ENCODE data around the gene TIE1.

Gene TIE1

DNA sequence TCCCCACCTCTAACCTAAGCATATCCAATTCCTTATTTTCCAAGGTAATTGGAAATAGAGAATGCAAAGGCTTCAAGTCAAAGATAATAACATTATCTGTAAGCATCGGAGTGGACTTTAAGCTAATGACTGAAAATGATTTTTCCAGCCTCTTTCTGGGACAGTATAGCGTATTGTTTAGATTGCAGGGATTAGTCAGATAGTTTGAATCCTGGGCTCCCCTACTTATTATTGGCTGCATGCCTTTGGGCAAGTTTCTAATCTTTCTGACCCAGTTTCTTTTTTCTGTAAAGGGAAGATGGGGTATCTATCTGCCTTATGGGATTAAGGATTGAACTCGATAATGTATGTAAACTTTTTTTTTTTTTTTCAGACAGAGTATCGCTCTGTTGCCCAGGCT lies 56.5 kb downstream of the TIE1 start:
- H3K27ac ChIP-seq (ENCODE audit: low read depth, low read length, severe bottlenecking), result no peak overlapping the region
- no peak overlapping the region for H3K4me3 ChIP-seq (ENCODE audit: extremely low read depth, insufficient read depth, low read length, poor library complexity, severe bottlenecking)
- peaks cover 30% of the 10 kb centered on the region for H3K36me3 ChIP-seq (ENCODE audit: control insufficient read depth, insufficient read depth, low read length)
- WGBS, 2 experiments (ENCODE audit: insufficient coverage in 2 of 2), result 100% methylated on average over 1 to 3 of the region's 4 CpGs
- H3K9me3 ChIP-seq (ENCODE audit: control insufficient read depth, low read length), result no peaks in the 10 kb centered on the region
- peaks cover 21% of the 10 kb centered on the region for H3K4me1 ChIP-seq (ENCODE audit: control insufficient read depth, insufficient read depth, low read length, poor library complexity, severe bottlenecking)

DNA sequence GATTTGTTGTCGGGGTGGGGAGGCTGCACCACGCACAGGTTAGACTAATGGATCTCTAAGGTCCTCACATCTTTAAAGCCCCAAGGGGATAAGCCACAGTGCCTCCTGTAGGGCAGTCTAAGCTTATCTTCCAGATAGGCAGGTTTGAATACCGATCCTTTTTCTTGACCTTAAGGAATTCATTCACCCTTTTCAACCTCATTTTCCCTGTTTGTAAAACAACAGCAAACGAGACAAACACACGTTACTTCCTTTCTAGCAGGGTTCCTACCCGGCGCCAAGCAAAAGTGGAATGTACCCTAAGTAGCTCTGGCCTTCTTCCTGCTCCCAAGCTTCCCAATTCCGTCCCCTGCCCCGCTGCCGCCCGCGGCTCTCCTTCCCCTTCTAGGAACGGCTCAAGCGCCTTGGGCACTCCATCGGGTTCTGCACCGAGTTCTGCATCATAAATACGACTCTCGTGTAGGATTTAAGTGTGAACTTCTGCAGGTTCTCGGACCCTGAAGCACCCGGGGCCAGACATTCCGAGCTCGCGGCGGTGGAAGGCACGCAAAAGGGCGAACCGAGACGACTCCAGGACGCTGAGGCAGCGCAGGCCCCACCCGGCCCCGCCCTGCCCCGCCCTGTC lies 57.5 kb downstream of the TIE1 start:
- WGBS, 2 experiments (ENCODE audit: insufficient coverage in 2 of 2), result 1 to 3% methylated on average over 22 to 25 of the region's 33 CpGs
- H3K27ac ChIP-seq (ENCODE audit: low read depth, low read length, severe bottlenecking), result peak overlapping the region; percentile 96

DNA sequence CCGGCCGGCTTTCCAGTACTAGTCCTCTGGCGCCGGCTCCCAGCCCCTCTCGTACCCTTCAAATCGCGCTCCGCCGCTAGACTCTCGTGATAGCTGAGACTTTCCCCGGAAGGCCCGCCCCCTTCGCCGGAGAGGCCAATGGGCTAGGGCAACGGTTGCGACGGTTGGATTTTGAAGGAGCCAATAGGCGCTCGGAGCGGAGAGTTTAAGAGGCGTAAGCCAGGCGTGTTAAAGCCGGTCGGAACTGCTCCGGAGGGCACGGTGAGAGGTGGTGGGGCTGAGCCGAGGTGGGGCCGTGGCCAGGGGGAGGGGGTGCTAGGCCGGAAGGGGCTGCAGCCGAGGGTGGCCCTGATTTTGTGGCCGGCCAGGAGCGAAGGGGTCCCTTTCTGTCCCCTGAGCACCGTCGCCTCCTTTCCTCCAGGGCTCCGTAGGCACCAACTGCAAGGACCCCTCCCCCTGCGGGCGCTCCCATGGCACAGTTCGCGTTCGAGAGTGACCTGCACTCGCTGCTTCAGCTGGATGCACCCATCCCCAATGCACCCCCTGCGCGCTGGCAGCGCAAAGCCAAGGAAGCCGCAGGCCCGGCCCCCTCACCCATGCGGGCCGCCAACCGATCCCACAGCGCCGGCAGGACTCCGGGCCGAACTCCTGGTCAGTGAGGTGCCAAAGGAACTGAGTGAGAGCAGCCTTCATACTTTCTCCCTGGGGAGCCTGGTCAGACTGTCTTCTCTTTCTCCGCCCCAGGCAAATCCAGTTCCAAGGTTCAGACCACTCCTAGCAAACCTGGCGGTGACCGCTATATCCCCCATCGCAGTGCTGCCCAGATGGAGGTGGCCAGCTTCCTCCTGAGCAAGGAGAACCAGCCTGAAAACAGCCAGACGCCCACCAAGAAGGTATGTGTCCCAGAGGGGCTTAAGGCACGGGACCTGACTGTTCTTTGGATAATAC lies 58.2 kb downstream of the TIE1 start, which contains the start of gene CDC20:
TSS of gene CDC20 (plus strand) at position 236 of the 948 bp plus-strand sequence. CDS start at position 471, 235 bp downstream.
- H3K27ac ChIP-seq (ENCODE audit: low read depth, low read length, severe bottlenecking), result peak within 1 kb of the TSS; percentile 96
- peak within 1 kb of the TSS; percentile 75 for H3K4me3 ChIP-seq (ENCODE audit: extremely low read depth, insufficient read depth, low read length, poor library complexity, severe bottlenecking)
- H3K36me3 ChIP-seq (ENCODE audit: control insufficient read depth, insufficient read depth, low read length), result peaks cover 48% of the 10 kb centered on the region
- peaks cover 22% of the 10 kb centered on the region for H3K4me1 ChIP-seq (ENCODE audit: control insufficient read depth, insufficient read depth, low read length, poor library complexity, severe bottlenecking)
- 0 to 1% methylated on average over 33 to 50 of the region's 59 CpGs for WGBS, 2 experiments (ENCODE audit: insufficient coverage in 2 of 2)
- no peaks in the 10 kb centered on the region for H3K9me3 ChIP-seq (ENCODE audit: control insufficient read depth, low read length)

More for the DNA sequence above, 57.5 kb downstream of the TIE1 start:
- Histone ChIP-seq H3K9me3 (ENCODE audit: control insufficient read depth, low read length) (no peaks in the 10 kb centered on the region), H3K4me1 (ENCODE audit: control insufficient read depth, insufficient read depth, low read length, poor library complexity, severe bottlenecking) (peaks cover 22% of the 10 kb centered on the region), H3K4me3 (ENCODE audit: extremely low read depth, insufficient read depth, low read length, poor library complexity, severe bottlenecking) (peak overlapping the region; percentile 75), H3K36me3 (ENCODE audit: control insufficient read depth, insufficient read depth, low read length) (peaks cover 40% of the 10 kb centered on the region)

DNA sequence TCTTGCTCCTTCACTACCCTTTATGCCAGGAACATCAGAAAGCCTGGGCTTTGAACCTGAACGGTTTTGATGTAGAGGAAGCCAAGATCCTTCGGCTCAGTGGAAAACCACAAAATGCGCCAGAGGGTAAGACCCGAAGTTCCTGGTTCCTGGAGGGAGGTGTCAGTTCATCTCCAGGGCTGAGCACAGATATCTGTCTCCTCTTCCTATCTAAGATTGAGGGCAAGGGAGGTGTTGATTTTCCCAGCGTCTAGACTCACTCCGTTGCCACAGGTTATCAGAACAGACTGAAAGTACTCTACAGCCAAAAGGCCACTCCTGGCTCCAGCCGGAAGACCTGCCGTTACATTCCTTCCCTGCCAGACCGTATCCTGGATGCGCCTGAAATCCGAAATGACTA lies 58.9 kb downstream of the TIE1 start:
- WGBS, 2 experiments (ENCODE audit: insufficient coverage in 2 of 2), result 49 to 58% methylated on average over 8 to 11 of the region's 11 CpGs

DNA sequence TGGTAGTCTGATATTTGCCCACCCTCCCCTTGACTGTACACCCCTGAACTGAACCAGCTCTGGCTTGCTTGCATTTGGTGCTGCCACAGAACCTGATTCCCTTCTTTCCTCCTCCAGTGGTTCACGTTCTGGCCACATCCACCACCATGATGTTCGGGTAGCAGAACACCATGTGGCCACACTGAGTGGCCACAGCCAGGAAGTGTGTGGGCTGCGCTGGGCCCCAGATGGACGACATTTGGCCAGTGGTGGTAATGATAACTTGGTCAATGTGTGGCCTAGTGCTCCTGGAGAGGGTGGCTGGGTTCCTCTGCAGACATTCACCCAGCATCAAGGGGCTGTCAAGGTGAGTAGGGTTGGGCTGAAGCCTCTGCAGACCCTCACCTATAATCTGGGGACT lies 59.8 kb downstream of the TIE1 start:
- H3K4me3 ChIP-seq (ENCODE audit: extremely low read depth, insufficient read depth, low read length, poor library complexity, severe bottlenecking), result peak overlapping the region; percentile 75
- 100% methylated on average over 2 of the region's 4 CpGs; no CpG with 5 or more reads in 1 of the 2 experiments for whole genome bisulfite sequencing, 2 experiments (ENCODE audit: insufficient coverage in 2 of 2)
- H3K36me3 ChIP-seq (ENCODE audit: control insufficient read depth, insufficient read depth, low read length), result peaks cover 63% of the 10 kb centered on the region

More for the DNA sequence above, 58.9 kb downstream of the TIE1 start:
- peaks cover 55% of the 10 kb centered on the region for H3K36me3 ChIP-seq (ENCODE audit: control insufficient read depth, insufficient read depth, low read length)
- H3K4me1 ChIP-seq (ENCODE audit: control insufficient read depth, insufficient read depth, low read length, poor library complexity, severe bottlenecking), result peaks cover 23% of the 10 kb centered on the region
- H3K4me3 ChIP-seq (ENCODE audit: extremely low read depth, insufficient read depth, low read length, poor library complexity, severe bottlenecking), result peak overlapping the region; percentile 75
- H3K9me3 ChIP-seq (ENCODE audit: control insufficient read depth, low read length), result no peaks in the 10 kb centered on the region
- H3K27ac ChIP-seq (ENCODE audit: low read depth, low read length, severe bottlenecking), result peak overlapping the region; percentile 81

GRCh38 chr1:43363283-43363934 lies 62.6 kb downstream of the TIE1 start:
- Histone ChIP-seq H3K4me3 (ENCODE audit: extremely low read depth, insufficient read depth, low read length, poor library complexity, severe bottlenecking) (no peak overlapping the region), H3K27ac (ENCODE audit: low read depth, low read length, severe bottlenecking) (peak overlapping the region; percentile 19), H3K36me3 (ENCODE audit: control insufficient read depth, insufficient read depth, low read length) (peaks cover 63% of the 10 kb centered on the region), H3K4me1 (ENCODE audit: control insufficient read depth, insufficient read depth, low read length, poor library complexity, severe bottlenecking) (peaks cover 38% of the 10 kb centered on the region), H3K9me3 (ENCODE audit: control insufficient read depth, low read length) (no peaks in the 10 kb centered on the region)
- WGBS, 2 experiments (ENCODE audit: insufficient coverage in 2 of 2), result 91 to 97% methylated on average over 5 to 8 of the region's 9 CpGs

More for the DNA sequence above, 59.8 kb downstream of the TIE1 start:
- Histone ChIP-seq H3K4me1 (ENCODE audit: control insufficient read depth, insufficient read depth, low read length, poor library complexity, severe bottlenecking) (peaks cover 25% of the 10 kb centered on the region), H3K27ac (ENCODE audit: low read depth, low read length, severe bottlenecking) (no peak overlapping the region), H3K9me3 (ENCODE audit: control insufficient read depth, low read length) (no peaks in the 10 kb centered on the region)

DNA sequence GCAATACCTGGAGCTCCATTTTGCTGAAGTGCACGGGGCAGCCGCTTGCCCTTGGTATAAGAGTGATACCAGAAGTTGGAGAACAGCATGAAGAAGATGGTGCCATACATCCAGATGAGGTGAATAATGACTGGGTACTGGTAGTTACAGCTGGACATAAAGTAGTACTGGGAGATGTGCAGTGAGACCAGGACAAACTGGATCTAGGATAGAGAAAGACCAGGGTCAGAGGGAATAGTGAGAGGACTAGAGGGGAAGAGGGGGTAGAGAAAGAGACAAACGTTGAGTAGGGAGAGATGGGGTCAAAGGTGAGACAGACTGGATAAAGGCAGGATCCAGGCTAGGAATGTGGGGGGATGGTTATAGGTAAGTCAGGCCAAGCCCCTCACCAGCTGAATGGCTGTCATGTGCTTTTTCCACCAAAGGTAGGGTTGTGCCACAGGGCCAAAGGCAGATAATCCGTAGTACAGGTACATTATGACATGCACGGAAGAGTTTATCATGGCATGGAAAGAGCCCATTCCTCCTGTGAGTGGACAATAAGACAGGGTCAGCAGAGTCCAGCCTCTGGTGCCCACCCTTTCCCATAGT lies 63.2 kb downstream of the TIE1 start:
- Histone ChIP-seq H3K4me3 (ENCODE audit: extremely low read depth, insufficient read depth, low read length, poor library complexity, severe bottlenecking) (no peak overlapping the region), H3K27ac (ENCODE audit: low read depth, low read length, severe bottlenecking) (no peak overlapping the region), H3K36me3 (ENCODE audit: control insufficient read depth, insufficient read depth, low read length) (peaks cover 63% of the 10 kb centered on the region), H3K4me1 (ENCODE audit: control insufficient read depth, insufficient read depth, low read length, poor library complexity, severe bottlenecking) (peaks cover 43% of the 10 kb centered on the region), H3K9me3 (ENCODE audit: control insufficient read depth, low read length) (no peaks in the 10 kb centered on the region)
- WGBS, 2 experiments (ENCODE audit: insufficient coverage in 2 of 2), result 89 to 94% methylated on average over 5 of the region's 5 CpGs

DNA sequence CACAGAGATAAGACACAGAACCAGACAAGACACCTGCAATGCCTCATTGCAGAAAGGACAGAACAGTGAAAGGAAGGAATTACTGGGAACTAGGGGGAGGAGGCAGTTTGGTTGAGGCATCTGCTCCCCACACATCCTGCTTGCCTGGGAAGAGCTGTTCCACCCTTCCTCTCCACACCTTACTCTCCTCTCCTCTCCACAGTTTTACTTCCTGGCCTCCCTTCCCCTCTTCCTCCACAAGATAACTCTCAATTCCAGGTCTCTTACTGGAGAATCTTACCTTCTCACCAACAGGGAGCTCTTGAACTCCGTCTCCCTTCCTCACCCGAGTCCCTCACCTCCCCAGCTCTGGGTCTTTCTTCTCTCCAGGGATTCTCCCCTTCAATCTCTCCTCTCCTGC lies 64.9 kb downstream of the TIE1 start:
- no peak overlapping the region for H3K27ac ChIP-seq (ENCODE audit: low read depth, low read length, severe bottlenecking)
- WGBS, 2 experiments (ENCODE audit: insufficient coverage in 2 of 2), result 94 to 100% methylated on average over 1 to 2 of the region's 2 CpGs
- H3K4me3 ChIP-seq (ENCODE audit: extremely low read depth, insufficient read depth, low read length, poor library complexity, severe bottlenecking), result no peak overlapping the region
- H3K9me3 ChIP-seq (ENCODE audit: control insufficient read depth, low read length), result no peaks in the 10 kb centered on the region
- H3K36me3 ChIP-seq (ENCODE audit: control insufficient read depth, insufficient read depth, low read length), result peaks cover 48% of the 10 kb centered on the region
- H3K4me1 ChIP-seq (ENCODE audit: control insufficient read depth, insufficient read depth, low read length, poor library complexity, severe bottlenecking), result peaks cover 36% of the 10 kb centered on the region

GRCh38 chr1:43366179-43366578 lies 65.4 kb downstream of the TIE1 start:
- 51 to 72% methylated on average over 2 to 5 of the region's 11 CpGs for WGBS, 2 experiments (ENCODE audit: insufficient coverage in 2 of 2)
- no peaks in the 10 kb centered on the region for H3K9me3 ChIP-seq (ENCODE audit: control insufficient read depth, low read length)
- no peak overlapping the region for H3K27ac ChIP-seq (ENCODE audit: low read depth, low read length, severe bottlenecking)
- peaks cover 31% of the 10 kb centered on the region for H3K4me1 ChIP-seq (ENCODE audit: control insufficient read depth, insufficient read depth, low read length, poor library complexity, severe bottlenecking)
- peak overlapping the region; percentile 62 for H3K4me3 ChIP-seq (ENCODE audit: extremely low read depth, insufficient read depth, low read length, poor library complexity, severe bottlenecking)
- H3K36me3 ChIP-seq (ENCODE audit: control insufficient read depth, insufficient read depth, low read length), result peaks cover 43% of the 10 kb centered on the region

GRCh38 chr1:43366601-43367025 lies 65.8 kb downstream of the TIE1 start:
- 18 to 20% methylated on average over 2 to 3 of the region's 5 CpGs for WGBS, 2 experiments (ENCODE audit: insufficient coverage in 2 of 2)
- Histone ChIP-seq H3K27ac (ENCODE audit: low read depth, low read length, severe bottlenecking) (no peak overlapping the region), H3K9me3 (ENCODE audit: control insufficient read depth, low read length) (no peaks in the 10 kb centered on the region), H3K4me3 (ENCODE audit: extremely low read depth, insufficient read depth, low read length, poor library complexity, severe bottlenecking) (peak overlapping the region; percentile 62), H3K4me1 (ENCODE audit: control insufficient read depth, insufficient read depth, low read length, poor library complexity, severe bottlenecking) (peaks cover 27% of the 10 kb centered on the region), H3K36me3 (ENCODE audit: control insufficient read depth, insufficient read depth, low read length) (peaks cover 39% of the 10 kb centered on the region)

Data from mesodermal cell (in vitro differentiated cells).